HG02588 (cell line): ENCODE measurements around the gene GNLY.
"Not testable (repeated sequence)": the region's sequence is repeated elsewhere in the genome, so short reads cannot be mapped to it uniquely, and the experiment has no call there.

Source experiments
- ATAC-seq: cut with Tn5 transposase; IDR thresholded peaks from one replicate; pipeline ENCODE4 v1.9.1; 2021; ENCODE audit warnings: mild to moderate bottlenecking, moderate library complexity; ENCODE audit not compliant: unreplicated experiment

Gene GNLY

GRCh38 chr2:85663594-85664565 is 30.3 kb upstream of the GNLY start:
- ATAC-seq, result no peak

- ATAC-seq, result no peak
Observed at GRCh38 chr2:85665264-85665937, 28.8 kb upstream of the GNLY start.

GRCh38 chr2:85666016-85666415 is 28.1 kb upstream of the GNLY start:
- no peak for ATAC-seq

GRCh38 chr2:85666435-85667316 is 27.5 kb upstream of the GNLY start:
- ATAC-seq, result no peak

- ATAC-seq, result no peak
Observed at GRCh38 chr2:85667561-85668008, 26.6 kb upstream of the GNLY start.

- no peak for ATAC-seq
Observed at GRCh38 chr2:85668009-85668856, 25.9 kb upstream of the GNLY start, which contains the start of gene SFTPB. TSS of gene SFTPB (minus strand) at chr2:85668199. CDS start at chr2:85668183, 16 bp downstream.

GRCh38 chr2:85668857-85669142 is 25.4 kb upstream of the GNLY start:
- no peak for ATAC-seq

- peak; percentile 72 for ATAC-seq
Observed at GRCh38 chr2:85669549-85669948, 24.6 kb upstream of the GNLY start.

- not testable (repeated sequence) for ATAC-seq
Observed at GRCh38 chr2:85670416-85670815, 23.7 kb upstream of the GNLY start.

GRCh38 chr2:85672456-85672855 is 21.7 kb upstream of the GNLY start:
- no peak for ATAC-seq

- no peak for ATAC-seq
Observed at GRCh38 chr2:85673716-85674375, 20.3 kb upstream of the GNLY start.

- no peak for ATAC-seq
Observed at GRCh38 chr2:85674417-85674816, 19.7 kb upstream of the GNLY start.

- ATAC-seq, result no peak
Observed at GRCh38 chr2:85675427-85675826, 18.7 kb upstream of the GNLY start.

GRCh38 chr2:85675866-85676548 is 18.2 kb upstream of the GNLY start:
- ATAC-seq, result no peak

GRCh38 chr2:85678377-85678776 is 15.8 kb upstream of the GNLY start:
- no peak for ATAC-seq

- ATAC-seq, result no peak
Observed at GRCh38 chr2:85678794-85679672, 15.1 kb upstream of the GNLY start.

GRCh38 chr2:85680707-85681371 is 13.3 kb upstream of the GNLY start:
- no peak for ATAC-seq

GRCh38 chr2:85681372-85681763 is 12.8 kb upstream of the GNLY start:
- ATAC-seq, result no peak
